Caco-2 (cell line): ENCODE data around the gene TRPC4AP. TPM values are rescaled to one million over a fixed set of nuclear protein-coding genes. Genes with fewer than 3 reads are reported as not detected.

Experiments used
- BruUV-seq: library from RNA; stranded (reverse); fragments of 400-500 nt; replicated peaks from 2 replicates; lab custom pipeline; 2021; lab: Mats Ljungman, UMichigan
- CTCF ChIA-PET: fragments of 300-600 bp; sonication (Branson Sonifier 250); formaldehyde crosslinking; loops from one replicate; lab custom pipeline; 2022; ENCODE audit warnings: antibody characterized with exemption; lab: Charles Lee
- POLR2A ChIA-PET: fragments of 300-600 bp; sonication (Branson Sonifier 250); formaldehyde crosslinking; loops from one replicate; lab custom pipeline; 2022; ENCODE audit warnings: antibody characterized with exemption; lab: Charles Lee
- DNase-seq, 2 experiments: peaks; one replicate each; pipeline versions ENCODE4 v3.0.0 to v3.0.0-alpha.2; 2020 to 2022
- H3K27me3 ChIP-seq: replicated peaks from 2 replicates; pipeline ENCODE4 v1.6.0; 2011; ENCODE audit warnings: low read length; ENCODE audit not compliant: control insufficient read depth, insufficient read depth
- H3K36me3 ChIP-seq: 2 replicates; pipeline ENCODE4 v1.5.1; 2011; ENCODE audit warnings: low read length; ENCODE audit not compliant: control insufficient read depth, insufficient read depth
- H3K4me1 ChIP-seq: fragments of 250-450 bp; sonication (Bioruptor Pico); 2 replicates; pipeline ENCODE4 v1.5.1; 2020; ENCODE audit warnings: mild to moderate bottlenecking
- H3K4me3 ChIP-seq: 2 replicates; pipeline ENCODE4 v1.5.1; 2011; ENCODE audit warnings: low read depth, mild to moderate bottlenecking, control low read depth, low read length
- H3K9me3 ChIP-seq: fragments of 250-450 bp; sonication (Bioruptor Pico); 2 replicates; pipeline ENCODE4 v1.5.1; 2020; ENCODE audit warnings: mild to moderate bottlenecking, moderate library complexity
- H3K27ac Mint-ChIP-seq: one replicate; pipeline ENCODE4 v1.8.0; 2022; ENCODE audit warnings: mixed read lengths; ENCODE audit not compliant: unreplicated experiment
- H3K27me3 Mint-ChIP-seq: one replicate; pipeline ENCODE4 v1.8.0; 2022; ENCODE audit warnings: mixed read lengths; ENCODE audit not compliant: insufficient read depth, unreplicated experiment
- H3K36me3 Mint-ChIP-seq: one replicate; pipeline ENCODE4 v1.8.0; 2022; ENCODE audit warnings: mild to moderate bottlenecking, mixed read lengths; ENCODE audit not compliant: insufficient read depth, unreplicated experiment
- H3K4me1 Mint-ChIP-seq: one replicate; pipeline ENCODE4 v1.8.0; 2022; ENCODE audit warnings: low read depth, mixed read lengths; ENCODE audit not compliant: unreplicated experiment
- H3K4me3 Mint-ChIP-seq: one replicate; pipeline ENCODE4 v1.8.0; 2022; ENCODE audit warnings: mild to moderate bottlenecking, moderate library complexity, mixed read lengths; ENCODE audit not compliant: unreplicated experiment
- H3K9me3 Mint-ChIP-seq: one replicate; pipeline ENCODE4 v1.8.0; 2022; ENCODE audit warnings: mixed read lengths; ENCODE audit not compliant: unreplicated experiment
- intact Hi-C: fragments of 100-400 bp; cut with micrococcal nuclease; formaldehyde crosslinking; loops from one replicate; pipeline ENCODE4 v1.10.0; 2022; ENCODE audit not compliant: unreplicated experiment
- total RNA-seq: library from RNA; stranded (reverse); gene quantifications from 2 replicates; pipeline ENCODE4 v1.2.3, GENCODE V29; 2022
- TF ChIP-seq, protein P1 (sequence below), 2 experiments: fragments of 200-600 bp in 1 of 2; IDR thresholded peaks; 1 replicate in 1 of 2; 2 replicates in 1 of 2; pipeline versions ENCODE4 v1.5.1 to v1.8.0; 2011 to 2022; ENCODE audit warnings: antibody characterized with exemption in 1 of 2, control low read depth in 1 of 2, inconsistent platforms in 1 of 2, low read depth in 1 of 2, low read length in 1 of 2, mild to moderate bottlenecking in 1 of 2, moderate library complexity in 1 of 2; ENCODE audit not compliant: insufficient read depth in 1 of 2, severe bottlenecking in 1 of 2, unreplicated experiment in 1 of 2

Gene TRPC4AP
- total RNA-seq, 1 experiment from 2014 or later = 144 TPM

DNA sequence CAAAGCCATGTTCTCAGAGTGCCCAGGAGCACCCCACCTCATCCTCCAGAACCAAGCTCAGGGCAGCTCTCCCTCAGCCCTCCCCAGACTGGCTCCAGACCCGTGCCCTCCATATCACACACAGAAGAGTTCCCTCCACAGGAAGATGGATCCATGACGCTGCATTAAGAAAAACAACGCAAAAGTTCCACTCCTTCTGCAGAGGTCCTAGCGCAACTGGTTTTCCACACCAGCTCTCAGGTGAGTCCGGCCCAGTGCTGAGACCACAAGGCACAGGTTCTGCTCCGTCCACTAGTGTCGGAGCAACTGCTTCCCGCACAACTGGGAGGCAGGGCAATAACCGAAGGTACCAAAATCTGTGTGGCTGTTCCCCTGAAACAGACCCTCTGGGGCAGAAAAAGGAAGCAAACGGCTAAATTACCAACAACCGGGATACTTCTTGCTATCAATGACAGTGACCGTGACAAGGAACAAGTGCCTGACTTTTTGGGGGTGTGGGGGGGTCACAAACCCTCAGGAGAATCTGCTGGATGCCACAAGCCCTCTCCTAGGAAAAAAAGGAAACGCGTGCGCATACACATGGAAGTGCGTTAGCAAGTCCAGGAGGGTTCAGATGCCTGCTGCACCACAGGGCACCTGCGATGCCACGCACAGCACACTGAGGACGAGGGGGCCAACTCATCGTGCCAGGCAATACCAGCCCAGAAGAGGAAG lies 87.7 kb downstream of the TRPC4AP start:
- intact Hi-C loops = loop anchor here (5.0 kb wide), 1 partner anchor 133 kb away; the partner anchor contains the start of gene GGT7
- TF ChIP-seq, protein P1, sequence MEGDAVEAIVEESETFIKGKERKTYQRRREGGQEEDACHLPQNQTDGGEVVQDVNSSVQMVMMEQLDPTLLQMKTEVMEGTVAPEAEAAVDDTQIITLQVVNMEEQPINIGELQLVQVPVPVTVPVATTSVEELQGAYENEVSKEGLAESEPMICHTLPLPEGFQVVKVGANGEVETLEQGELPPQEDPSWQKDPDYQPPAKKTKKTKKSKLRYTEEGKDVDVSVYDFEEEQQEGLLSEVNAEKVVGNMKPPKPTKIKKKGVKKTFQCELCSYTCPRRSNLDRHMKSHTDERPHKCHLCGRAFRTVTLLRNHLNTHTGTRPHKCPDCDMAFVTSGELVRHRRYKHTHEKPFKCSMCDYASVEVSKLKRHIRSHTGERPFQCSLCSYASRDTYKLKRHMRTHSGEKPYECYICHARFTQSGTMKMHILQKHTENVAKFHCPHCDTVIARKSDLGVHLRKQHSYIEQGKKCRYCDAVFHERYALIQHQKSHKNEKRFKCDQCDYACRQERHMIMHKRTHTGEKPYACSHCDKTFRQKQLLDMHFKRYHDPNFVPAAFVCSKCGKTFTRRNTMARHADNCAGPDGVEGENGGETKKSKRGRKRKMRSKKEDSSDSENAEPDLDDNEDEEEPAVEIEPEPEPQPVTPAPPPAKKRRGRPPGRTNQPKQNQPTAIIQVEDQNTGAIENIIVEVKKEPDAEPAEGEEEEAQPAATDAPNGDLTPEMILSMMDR (IDR thresholded peaks at IDR 0.05; ENCODE audit: insufficient read depth in 1 of 2, low read depth in 1 of 2, low read length in 1 of 2, severe bottlenecking in 1 of 2, unreplicated experiment in 1 of 2) = no peak
- Mint-ChIP-seq H3K27ac (no peak overlapping the region), H3K4me3 (no peak overlapping the region), H3K4me1 (no peaks in the 10 kb centered on the region), H3K27me3 (no peaks in the 10 kb centered on the region), H3K36me3 (peaks cover 95% of the 10 kb centered on the region), H3K9me3 (no peaks in the 10 kb centered on the region)
- BruUV-seq = no TSS peak
- Histone ChIP-seq H3K4me3 (no peak overlapping the region), H3K27me3 (no peaks in the 10 kb centered on the region), H3K9me3 (no peaks in the 10 kb centered on the region), H3K36me3 (peaks cover 40% of the 10 kb centered on the region), H3K4me1 (no peaks in the 10 kb centered on the region)
- ChIA-PET POLR2A (no interaction called here), CTCF (interaction anchor here (0.8 kb wide), 1 partner anchor 69 kb away, joined by 3 read pairs; no protein-coding TSS in a partner anchor)
- DNase-seq = peak in 1 of 2 experiments; percentile 40

DNA sequence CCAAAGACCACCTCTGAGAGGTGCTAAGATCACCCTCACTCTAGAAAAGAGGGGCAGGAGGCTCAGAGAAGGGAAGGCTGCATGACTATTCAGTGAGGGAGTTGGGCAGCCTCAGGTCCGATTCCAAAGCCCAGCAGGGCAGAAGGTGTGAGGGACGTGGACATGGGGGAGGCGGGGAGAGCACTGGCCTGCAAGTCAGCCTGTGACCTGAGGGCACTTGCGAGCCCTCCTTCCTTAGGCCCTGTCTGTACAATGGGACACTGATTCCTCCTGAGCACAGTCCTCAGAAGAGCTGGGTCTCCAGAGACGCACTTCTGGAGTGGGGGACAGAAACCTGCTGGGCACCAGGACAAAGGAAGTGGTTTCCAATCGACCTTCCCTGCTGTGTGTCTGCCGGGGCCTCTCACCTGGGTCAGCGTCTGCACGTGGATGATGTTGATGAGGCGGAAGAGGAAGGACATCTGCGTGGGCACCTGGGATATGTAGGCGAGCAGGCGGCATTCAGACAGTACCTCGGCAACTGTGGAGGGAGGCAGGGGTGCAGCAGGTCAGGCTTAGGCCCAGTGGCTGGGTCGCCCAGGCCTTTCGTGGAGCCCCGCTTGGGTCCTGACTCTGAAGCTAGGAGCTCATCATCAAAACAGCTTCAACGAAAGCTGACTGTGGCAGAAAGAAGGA lies 88.4 kb downstream of the TRPC4AP start:
- peaks cover 40% of the 10 kb centered on the region for H3K36me3 ChIP-seq
- DNase-seq = peak in 1 of 2 experiments; percentile 45
- H3K36me3 Mint-ChIP-seq = peaks cover 95% of the 10 kb centered on the region
- ChIA-PET POLR2A (no interaction called here), CTCF (interaction anchor here (0.8 to 4.3 kb wide), 2 partner anchors 68 to 130 kb away, joined by 3 to 17 read pairs; no protein-coding TSS in a partner anchor)
- no peaks in the 10 kb centered on the region for H3K4me1 Mint-ChIP-seq
- BruUV-seq = no TSS peak
- no peaks in the 10 kb centered on the region for H3K27me3 Mint-ChIP-seq
- H3K9me3 ChIP-seq = no peaks in the 10 kb centered on the region
- no peaks in the 10 kb centered on the region for H3K27me3 ChIP-seq
- peak overlapping the region; percentile 9 for H3K27ac Mint-ChIP-seq
- no peaks in the 10 kb centered on the region for H3K9me3 Mint-ChIP-seq
- TF ChIP-seq, protein P1 (IDR thresholded peaks at IDR 0.05; ENCODE audit: insufficient read depth in 1 of 2, low read depth in 1 of 2, low read length in 1 of 2, severe bottlenecking in 1 of 2, unreplicated experiment in 1 of 2) = no peak
- H3K4me3 Mint-ChIP-seq = no peak overlapping the region
- no peak overlapping the region for H3K4me3 ChIP-seq
- intact Hi-C loops = loop anchor here (5.0 kb wide), 1 partner anchor 132 kb away; the partner anchor contains the start of gene GGT7
- no peaks in the 10 kb centered on the region for H3K4me1 ChIP-seq
